GM12878 (cell line): Measurements from ENCODE around the gene CORO1C. TPM values are rescaled to one million over a fixed set of nuclear protein-coding genes. Genes with fewer than 3 reads are reported as not detected.

Experiments
- ATAC-seq: fragments of 200-7000 bp; cut with Tn5 transposase; 3 replicates; pipeline ENCODE4 v1.9.1; 2020; ENCODE audit warnings: mild to moderate bottlenecking, moderate library complexity
- BruUV-seq: library from RNA; stranded (reverse); fragments of 400-500 nt; replicated peaks from 2 replicates; lab custom pipeline; 2021; lab: Mats Ljungman, UMichigan
- CTCF ChIA-PET: fragments of 300-600 bp; sonication (Branson Sonifier 250); formaldehyde crosslinking; extraction: SDS; loops from one replicate; lab custom pipeline; 2021; ENCODE audit warnings: inconsistent platforms; lab: Yijun Ruan, JAX
- POLR2A ChIA-PET: fragments of 350-600 bp; formaldehyde crosslinking; extraction: SDS; loops from one replicate; lab custom pipeline; 2021; ENCODE audit warnings: inconsistent platforms; lab: Charles Lee
- RAD21 ChIA-PET: fragments of 300-600 bp; sonication (Branson Sonifier 250); formaldehyde crosslinking; loops from one replicate; lab custom pipeline; 2023; ENCODE audit warnings: antibody characterized with exemption; ENCODE audit not compliant: unreplicated experiment; lab: Charles Lee
- SMC1A ChIA-PET: fragments of 300-600 bp; sonication (Branson Sonifier 250); formaldehyde crosslinking; loops from one replicate; lab custom pipeline; 2023; ENCODE audit not compliant: unreplicated experiment, uncharacterized antibody; lab: Charles Lee
- DNase-seq: peaks from one replicate; pipeline ENCODE4 v3.0.0-alpha.2; 2011; ENCODE audit warnings: low read depth, low spot score
- FAIRE-seq: peaks from 3 replicates; lab custom pipeline; 2011; peaks lifted over from hg19 to GRCh38; lab: Jason Lieb, UNC
- H2AFZ ChIP-seq: 2 replicates; pipeline ENCODE4 v1.6.0; 2011; ENCODE audit warnings: low read depth, low read length, control low read depth; ENCODE audit not compliant: control insufficient read depth
- H3K27ac ChIP-seq: 2 replicates; pipeline ENCODE4 v1.5.1; 2011; ENCODE audit warnings: control low read depth; ENCODE audit not compliant: control insufficient read depth, insufficient read depth
- H3K27me3 ChIP-seq, 2 experiments: replicated peaks in 1 of 2; 2 replicates each; pipeline versions ENCODE4 v1.6.0 to v1.6.1; 2011; ENCODE audit warnings: low read length in 1 of 2; ENCODE audit not compliant: control insufficient read depth in 2 of 2, insufficient read depth in 2 of 2
- H3K36me3 ChIP-seq, 2 experiments: 2 replicates each; pipeline ENCODE4 v1.5.1; 2011; ENCODE audit warnings: low read length in 1 of 2; ENCODE audit not compliant: control insufficient read depth in 2 of 2, insufficient read depth in 2 of 2
- H3K4me1 ChIP-seq: 2 replicates; pipeline ENCODE4 v1.6.1; 2011; ENCODE audit warnings: mild to moderate bottlenecking, low read length, moderate library complexity, mixed read lengths; ENCODE audit not compliant: control insufficient read depth, insufficient read depth
- H3K4me2 ChIP-seq: 2 replicates; pipeline ENCODE4 v1.6.0; 2011; ENCODE audit warnings: control low read depth; ENCODE audit not compliant: control insufficient read depth, insufficient read depth
- H3K4me3 ChIP-seq: fragments of 200-600 bp; sonication (generic); 2 replicates; pipeline ENCODE4 v1.5.1; 2016
- H3K79me2 ChIP-seq: 2 replicates; pipeline ENCODE4 v1.6.0; 2011; ENCODE audit warnings: low read length; ENCODE audit not compliant: control insufficient read depth, insufficient read depth
- H3K9ac ChIP-seq: 2 replicates; pipeline ENCODE4 v1.8.0; 2011; ENCODE audit warnings: low read length, control low read depth, mixed read lengths; ENCODE audit not compliant: control insufficient read depth, insufficient read depth
- H3K9me3 ChIP-seq: replicated peaks from 3 replicates; pipeline ENCODE4 v1.5.1; 2011; ENCODE audit warnings: mild to moderate bottlenecking, low read length; ENCODE audit not compliant: control insufficient read depth, insufficient read depth
- H4K20me1 ChIP-seq: 2 replicates; pipeline ENCODE4 v1.6.0; 2011; ENCODE audit not compliant: control insufficient read depth, insufficient read depth
- BRCA1 ChIP-seq: IDR thresholded peaks from 2 replicates; pipeline ENCODE4 v1.6.1; 2011; ENCODE audit warnings: low read depth, low read length, improper control_type of control experiment
- CUX1 ChIP-seq: IDR thresholded peaks from 2 replicates; pipeline ENCODE4 v1.6.1; 2012; ENCODE audit warnings: improper control_type of control experiment, low read depth, low read length; ENCODE audit not compliant: insufficient replicate concordance
- ETV6 ChIP-seq, 2 experiments: fragments of 450-650 bp in 1 of 2; IDR thresholded peaks in 1 of 2; conservative IDR thresholded peaks in 1 of 2; 2 replicates each; pipeline ENCODE4 v1.6.1; 2014; ENCODE audit warnings: antibody characterized with exemption in 1 of 2, borderline replicate concordance in 1 of 2, low read depth in 1 of 2, mild to moderate bottlenecking in 1 of 2, moderate library complexity in 1 of 2
- GATAD2B ChIP-seq: fragments of 450-650 bp; conservative IDR thresholded peaks from 2 replicates; pipeline ENCODE4 v1.6.1; 2017; ENCODE audit warnings: low read depth, mild to moderate bottlenecking, moderate library complexity
- HCFC1 ChIP-seq: fragments of 150-350 bp; IDR thresholded peaks from 2 replicates; pipeline ENCODE4 v1.6.1; 2014; ENCODE audit warnings: low read length
- IKZF1 ChIP-seq: fragments of 450-650 bp; conservative IDR thresholded peaks from 2 replicates; pipeline ENCODE4 v1.6.1; 2017; ENCODE audit warnings: antibody characterized with exemption, mild to moderate bottlenecking
- POLR2AphosphoS2 ChIP-seq: IDR thresholded peaks from 2 replicates; pipeline ENCODE4 v1.6.1; 2011; ENCODE audit warnings: low read depth, mild to moderate bottlenecking, low read length, improper control_type of control experiment, moderate library complexity
- PRDM15 ChIP-seq: fragments of 450-650 bp; formaldehyde crosslinking; IDR thresholded peaks from 2 replicates; pipeline ENCODE4 v1.4.0; 2020; ENCODE audit warnings: mild to moderate bottlenecking, moderate library complexity
- SMAD1 ChIP-seq: fragments of 450-650 bp; IDR thresholded peaks from 2 replicates; pipeline ENCODE4 v1.6.1; 2018; ENCODE audit warnings: mild to moderate bottlenecking, low read depth; ENCODE audit not compliant: partially characterized antibody
- SMARCA5 ChIP-seq: fragments of 450-650 bp; IDR thresholded peaks from 2 replicates; pipeline ENCODE4 v1.6.1; 2017; ENCODE audit warnings: mild to moderate bottlenecking
- SUPT20H ChIP-seq: IDR thresholded peaks from 2 replicates; pipeline ENCODE4 v1.6.1; 2011; ENCODE audit warnings: low read depth, mild to moderate bottlenecking, low read length, moderate library complexity, borderline replicate concordance; ENCODE audit not compliant: control insufficient read depth
- SUZ12 ChIP-seq: fragments of 200-600 bp; sonication (generic); IDR thresholded peaks from one replicate; pipeline ENCODE4 v1.6.1; 2018; ENCODE audit warnings: antibody characterized with exemption, mild to moderate bottlenecking; ENCODE audit not compliant: unreplicated experiment
- TCF12 ChIP-seq: IDR thresholded peaks from 2 replicates; pipeline ENCODE4 v1.6.1; 2011; ENCODE audit warnings: low read depth, mild to moderate bottlenecking, low read length
- ZNF274 ChIP-seq: IDR thresholded peaks from one replicate; pipeline ENCODE4 v1.8.0; 2011; ENCODE audit not compliant: insufficient read length, insufficient read depth
- ZZZ3 ChIP-seq: IDR thresholded peaks from 2 replicates; pipeline ENCODE4 v1.6.1; 2011; ENCODE audit warnings: low read depth; ENCODE audit not compliant: control insufficient read depth, insufficient read length
- WGBS: methylation state at CpG from one replicate; pipeline ENCODE4 v1.1.6; 2016; ENCODE audit warnings: low lambda C conversion rate; ENCODE audit not compliant: insufficient replicate concordance, insufficient coverage; ENCODE audit errors: missing lambda C conversion rate; 5-methylcytosine and 5-hydroxymethylcytosine counted together
- in situ Hi-C: fragments of 300-500 bp; cut with MboI; formaldehyde crosslinking; loops from 9 replicates; pipeline ENCODE4 v1.14.3; 2018; ENCODE audit warnings: mixed read lengths
- intact Hi-C: fragments of 100-400 bp; cut with micrococcal nuclease; formaldehyde crosslinking; loops from one replicate; pipeline ENCODE4 v1.14.2; 2022; ENCODE audit not compliant: unreplicated experiment
- polyA plus RNA-seq, 11 experiments: library from polyadenylated mRNA; depleted of rRNA in 4 of 11; unstranded in 6 of 11; stranded (reverse) in 5 of 11; fragments of >200 nt; fragmentation: Nextera tagmentation in 4 of 11; fragmentation: Illumina TruSeq in 1 of 11; extraction: Ambion mirVana in 4 of 11; extraction: Trizol in 1 of 11; gene quantifications; 1 replicate in 1 of 11; 2 replicates in 10 of 11; pipeline versions ENCODE4 v1.2.1 to v1.2.3, GENCODE V29; 2011 to 2016; ENCODE audit warnings: inconsistent platforms in 2 of 11, missing spikeins in 2 of 11, low read depth in 1 of 11
- total RNA-seq, 4 experiments: library from RNA; depleted of rRNA in 3 of 4; stranded (reverse); fragments of >200 nt in 3 of 4; fragmentation: Illumina TruSeq in 1 of 4; extraction: Trizol in 1 of 4; gene quantifications; 2 replicates each; pipeline versions ENCODE4 v1.2.1 to v1.2.3, GENCODE V29; 2013 to 2021

The CORO1C gene
- total and polyA plus RNA-seq, 10 of the 15 experiments (the other 5 are each of a cell fraction or from before 2014, with no cell fraction given), result 52.7 to 254 (median 171) TPM

- DNase-seq, result no peak
- BruUV-seq, result no TSS peak
- CTCF ChIA-PET, result interaction anchor here (0.8 to 4.5 kb wide), 7 partner anchors 12 to 111 kb away, joined by 3 to 48 read pairs (median 4); no protein-coding TSS in a partner anchor
- H3K4me2 ChIP-seq, result no peak overlapping the region
- no peaks in the 10 kb centered on the region for H3K9me3 ChIP-seq
- H3K79me2 ChIP-seq, result peaks cover 83% of the 10 kb centered on the region
- RAD21 ChIA-PET, result interaction anchor here (0.6 to 2.0 kb wide), 5 partner anchors 18 to 119 kb away, joined by 3 to 6 read pairs (median 5); partner anchors contain the start of gene SELPLG
- no peaks in the 10 kb centered on the region for H4K20me1 ChIP-seq
- H3K36me3 ChIP-seq, result peaks cover 0 to 9% of the 10 kb centered on the region in 2 experiments; a peak in 3 of 4 replicates
- H3K4me3 ChIP-seq, result no peak overlapping the region
- peaks cover 28% of the 10 kb centered on the region for H3K4me1 ChIP-seq
- H3K27me3 ChIP-seq, result no peaks in the 10 kb centered on the region
- FAIRE-seq, result no peak
- in situ Hi-C loops (no loop called here), intact Hi-C loops (no loop called here)
- ATAC-seq, result no peak
- H3K9ac ChIP-seq, result no peak overlapping the region
- SMC1A ChIA-PET, result interaction anchor here (1.1 to 10.4 kb wide), 6 partner anchors 11 to 154 kb away, joined by 3 to 215 read pairs (median 6); no protein-coding TSS in a partner anchor
- no peak overlapping the region for H2AFZ ChIP-seq
- POLR2A ChIA-PET, result interaction anchor here (0.6 kb wide), 1 partner anchor 34 kb away, joined by 5 read pairs; no protein-coding TSS in a partner anchor
- no peak overlapping the region for H3K27ac ChIP-seq
- 95% methylated on average over 4 of the region's 4 CpGs for WGBS
- TF ChIP-seq BRCA1 (no peak), HCFC1 (no peak), SMAD1 (no peak), SUPT20H (no peak), TCF12 (no peak), ETV6 (conservative IDR thresholded peaks at IDR 0.05 in 1 of 2, IDR thresholded peaks at IDR 0.05 in 1 of 2; ENCODE audit: borderline replicate concordance in 1 of 2, low read depth in 1 of 2) (no peak), CUX1 (no peak), IKZF1 (no peak), POLR2AphosphoS2 (no peak), ZZZ3 (no peak), SMARCA5 (no peak), SUZ12 (no peak), ZNF274 (no peak), PRDM15 (no peak), GATAD2B (no peak)
Observed at GRCh38 chr12:108683906-108684556, 47.3 kb downstream of the CORO1C start.
